GM18858 (cell line): ENCODE data around the gene NAPB.
"Not testable (repeated sequence)": the region's sequence is repeated elsewhere in the genome, so short reads cannot be mapped to it uniquely, and the experiment has no call there.

Experiments
- ATAC-seq: cut with Tn5 transposase; IDR thresholded peaks from one replicate; pipeline ENCODE4 v1.9.1; 2021; ENCODE audit not compliant: unreplicated experiment

Gene NAPB

DNA sequence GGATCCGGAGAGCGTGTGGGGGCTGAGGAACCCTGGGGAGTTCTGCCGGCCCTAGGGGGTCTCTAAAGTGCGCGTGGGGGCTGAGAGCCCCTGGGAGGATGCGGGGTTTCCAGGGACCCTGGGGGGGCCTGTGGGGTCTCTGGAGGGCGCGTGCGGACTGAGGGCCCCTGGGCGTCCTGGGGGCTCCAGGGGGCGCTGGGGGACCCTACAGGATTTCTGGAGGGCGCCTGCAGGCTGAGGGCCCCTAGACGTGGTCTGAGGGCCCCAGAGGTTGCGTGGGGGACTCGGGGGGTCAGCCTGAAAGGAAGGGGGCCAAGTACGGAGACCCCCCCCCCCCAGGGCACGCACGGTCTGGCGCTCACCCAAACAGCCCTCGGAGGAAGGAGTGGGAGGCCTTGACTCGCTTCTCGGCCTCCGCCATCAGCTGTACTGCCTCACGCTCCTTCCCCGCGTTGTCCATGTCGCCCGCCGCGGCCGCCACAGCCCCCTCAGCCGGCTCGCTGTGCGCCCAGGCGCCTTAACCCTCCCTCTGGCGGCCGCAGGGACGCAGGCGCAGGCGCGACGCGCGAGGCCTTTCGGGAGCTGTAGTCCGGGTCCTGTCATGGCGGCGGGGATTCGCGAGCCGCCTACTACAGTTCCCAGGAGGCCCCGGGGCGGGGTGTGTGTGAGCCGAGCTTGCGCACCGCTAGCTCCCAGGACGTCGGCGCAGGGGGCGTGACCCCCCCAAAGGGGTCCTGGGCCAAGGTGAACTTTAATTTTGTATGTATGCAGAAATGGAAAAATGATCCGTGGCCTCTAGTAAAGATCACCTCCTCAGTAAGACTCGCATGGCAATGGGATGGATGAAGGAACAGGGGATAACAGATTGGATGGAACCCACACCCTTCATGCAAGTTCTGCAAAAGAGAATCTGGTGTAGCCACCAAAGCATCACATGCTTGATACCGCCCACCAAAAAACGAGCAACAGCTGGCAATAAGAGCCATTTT, at the start of gene NAPB:
Gene NAPB, minus strand, starts transcription at position 546 of the 989 bp plus-strand sequence. Its CDS starts 86 bp downstream, at position 460.
- peak; percentile 96 for ATAC-seq

DNA sequence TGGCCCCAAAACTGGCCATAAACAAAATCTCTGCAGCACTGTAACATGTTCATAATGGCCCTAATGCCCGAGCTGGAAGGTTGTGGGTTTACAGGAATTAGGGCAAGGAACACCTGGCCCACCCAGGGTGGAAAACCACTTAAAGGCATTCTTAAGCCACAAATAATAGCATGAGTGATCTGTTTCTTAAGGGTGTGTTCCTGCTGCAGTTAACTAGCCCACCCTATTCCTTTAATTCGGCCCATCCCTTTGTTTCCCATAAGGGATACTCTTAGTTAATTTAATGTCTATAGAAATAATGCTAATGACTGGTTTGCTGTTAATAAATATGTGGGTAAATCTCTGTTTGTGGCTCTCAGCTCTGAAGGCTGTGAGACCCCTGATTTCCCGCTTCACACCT, 45.7 kb upstream of the NAPB start:
- not testable (repeated sequence) for ATAC-seq

DNA sequence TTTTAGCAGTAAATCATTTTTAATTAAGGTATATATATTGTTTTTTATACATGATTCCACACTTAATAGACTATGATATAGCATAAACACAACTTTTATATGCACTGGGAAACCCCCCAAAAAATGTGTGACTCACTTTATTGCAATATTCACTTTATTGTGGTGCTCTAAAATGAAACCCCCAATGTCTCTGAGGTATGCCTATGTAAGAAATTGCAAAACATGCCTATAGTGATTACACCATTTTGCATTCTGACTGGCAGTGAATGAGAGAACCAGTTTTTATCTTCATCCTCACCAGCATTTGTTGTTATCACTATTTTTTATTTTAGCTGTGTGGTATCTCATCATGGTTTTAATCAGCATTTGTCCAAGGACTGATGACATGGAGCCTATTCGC, 39.9 kb upstream of the NAPB start:
- ATAC-seq = no peak

DNA sequence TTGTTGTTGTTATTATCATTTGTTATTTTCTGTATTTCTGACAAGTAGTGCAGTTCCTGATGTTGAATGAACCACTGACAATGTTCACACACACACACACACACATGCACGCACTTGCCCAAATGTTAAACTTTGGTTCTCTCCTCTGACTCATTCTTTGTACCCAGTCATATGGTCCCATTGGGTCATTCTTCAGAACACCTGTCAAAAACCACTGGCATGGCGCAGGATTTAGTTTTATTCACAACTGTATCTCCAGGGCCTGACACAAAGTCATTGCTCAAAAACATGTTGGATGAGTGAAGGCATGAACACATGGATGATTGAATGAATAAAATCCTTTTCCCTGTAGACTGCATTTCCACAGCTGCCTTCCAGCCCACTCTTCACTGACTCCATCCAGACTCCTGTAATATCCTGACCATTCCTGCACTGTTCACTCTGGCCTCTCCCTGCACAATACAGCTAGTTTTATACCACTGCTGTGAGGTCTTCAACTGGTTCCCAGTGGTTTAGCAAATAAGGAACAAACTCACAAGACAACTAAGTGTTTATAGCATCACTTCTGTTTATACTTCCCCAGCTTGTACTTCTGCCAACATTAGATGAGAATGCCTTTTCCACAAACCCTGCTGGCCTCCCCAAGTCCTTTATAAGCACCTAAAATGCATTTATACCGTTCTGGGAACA, 38.3 kb upstream of the NAPB start:
- no peak for ATAC-seq

DNA sequence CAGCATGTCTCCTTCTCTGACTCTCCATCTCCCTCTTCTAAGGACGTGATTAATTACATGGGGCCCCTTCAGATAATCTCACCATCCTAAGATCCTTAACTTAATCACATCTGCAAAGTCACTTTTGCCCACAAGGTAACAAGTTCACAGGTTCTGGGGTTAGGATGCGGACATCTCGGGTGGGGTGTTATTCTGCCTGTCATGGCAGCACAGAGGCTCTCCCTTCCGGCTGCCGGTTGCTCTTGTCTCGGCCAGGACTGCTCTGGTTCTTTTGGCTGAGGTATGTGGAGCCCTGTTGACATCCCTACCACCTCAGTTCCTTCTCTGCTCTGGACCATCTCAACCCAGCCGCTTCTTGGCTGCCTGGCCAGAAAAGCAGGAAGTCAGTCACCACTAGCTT, 35.6 kb upstream of the NAPB start:
- no peak for ATAC-seq

DNA sequence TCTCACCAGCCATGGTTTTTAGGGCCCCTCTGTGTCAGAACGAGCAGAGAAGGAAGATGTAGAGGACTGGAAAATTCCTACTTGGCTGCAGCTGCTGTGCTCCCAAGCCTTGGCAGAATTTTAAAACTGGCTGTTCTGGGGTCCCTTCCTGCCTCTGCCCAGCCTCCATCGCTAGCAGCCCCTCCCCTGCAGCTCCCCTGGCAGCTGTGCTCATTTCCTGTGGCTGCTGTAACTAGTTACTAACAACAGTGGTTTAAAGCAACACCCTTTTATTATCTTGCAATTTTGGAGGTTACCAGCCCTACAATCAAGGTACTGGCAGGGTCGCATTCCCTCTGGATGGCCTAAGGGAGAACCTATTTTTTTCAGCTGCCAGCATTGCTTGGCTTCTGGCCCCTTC, 35.1 kb upstream of the NAPB start:
- ATAC-seq = no peak

DNA sequence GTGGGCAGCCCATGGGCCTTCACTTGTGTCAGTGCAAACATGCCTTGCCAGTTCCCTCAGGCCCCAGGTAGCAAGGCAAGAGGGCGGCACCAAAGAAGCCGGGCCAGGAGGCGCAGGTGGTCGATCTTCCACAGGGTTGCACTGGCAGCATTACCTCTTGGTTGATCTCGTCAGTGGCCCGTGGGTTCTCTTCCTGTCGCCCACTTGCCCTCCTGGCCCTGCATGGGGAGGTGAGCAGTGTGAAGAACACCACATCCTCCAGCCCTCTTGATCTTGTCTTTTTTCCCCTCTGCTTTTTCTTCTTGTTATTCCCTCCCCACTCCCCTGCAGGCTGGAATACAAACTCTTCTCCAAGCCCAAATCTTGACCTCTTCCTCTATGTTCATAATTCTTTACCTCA, 34.4 kb upstream of the NAPB start:
- ATAC-seq = no peak

DNA sequence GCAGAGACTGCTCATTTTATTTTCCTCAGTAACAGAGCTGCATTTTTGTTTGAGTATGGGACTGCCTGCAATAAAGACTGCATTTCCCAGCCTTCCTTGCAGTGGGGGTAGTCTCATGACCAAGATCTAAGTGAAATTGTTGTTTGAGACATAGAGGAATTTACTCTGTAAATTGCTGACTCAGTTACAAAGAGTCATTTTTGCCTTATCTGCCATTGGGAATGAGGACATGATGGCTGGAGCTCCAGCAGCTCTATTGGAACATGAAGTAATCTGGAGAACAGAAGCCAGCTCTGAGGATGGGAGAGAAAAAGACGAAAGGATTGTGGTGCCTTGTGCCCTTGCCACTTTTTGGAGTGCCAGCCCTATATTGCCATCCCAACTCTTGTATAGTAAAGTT, 33.5 kb upstream of the NAPB start:
- no peak for ATAC-seq

DNA sequence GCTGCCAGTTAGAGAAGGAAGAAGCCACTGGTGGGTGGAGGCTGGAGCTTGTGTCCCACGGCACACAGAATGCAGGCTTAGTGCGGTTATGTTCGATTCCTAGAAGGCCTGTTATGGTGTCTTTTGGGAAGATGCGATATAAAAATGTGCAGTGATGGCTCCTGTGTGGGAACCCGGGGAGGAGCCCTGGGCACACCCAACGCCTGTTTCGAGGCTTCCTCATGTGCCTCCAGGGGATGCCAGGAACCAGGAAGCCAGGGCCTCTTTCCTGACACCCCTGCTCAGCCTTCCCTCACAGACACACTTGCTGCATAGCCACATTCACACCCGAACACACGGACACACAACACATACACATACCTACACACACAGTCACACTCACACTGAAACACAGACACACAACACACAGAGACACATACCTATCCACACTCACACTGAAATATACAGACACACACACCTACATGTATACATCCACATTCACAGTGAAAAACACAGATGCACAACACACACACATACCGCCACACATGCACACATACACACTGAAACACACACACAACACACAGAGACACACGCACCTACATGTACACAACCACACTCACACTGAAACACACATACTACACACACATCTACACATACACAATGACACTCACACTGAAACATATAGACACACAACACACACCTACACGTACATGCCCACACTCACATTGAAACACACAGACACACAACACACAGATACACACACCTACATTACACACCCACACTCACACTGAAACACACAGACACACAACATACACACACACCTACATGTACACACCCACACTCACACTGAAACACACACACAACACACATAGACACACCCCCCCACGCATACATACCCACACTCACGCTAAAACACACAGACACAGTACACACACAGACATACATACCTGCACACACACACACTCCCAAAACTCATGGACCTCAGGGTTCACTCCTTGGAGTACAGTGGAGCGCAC, 32.6 kb upstream of the NAPB start:
- ATAC-seq = no peak

DNA sequence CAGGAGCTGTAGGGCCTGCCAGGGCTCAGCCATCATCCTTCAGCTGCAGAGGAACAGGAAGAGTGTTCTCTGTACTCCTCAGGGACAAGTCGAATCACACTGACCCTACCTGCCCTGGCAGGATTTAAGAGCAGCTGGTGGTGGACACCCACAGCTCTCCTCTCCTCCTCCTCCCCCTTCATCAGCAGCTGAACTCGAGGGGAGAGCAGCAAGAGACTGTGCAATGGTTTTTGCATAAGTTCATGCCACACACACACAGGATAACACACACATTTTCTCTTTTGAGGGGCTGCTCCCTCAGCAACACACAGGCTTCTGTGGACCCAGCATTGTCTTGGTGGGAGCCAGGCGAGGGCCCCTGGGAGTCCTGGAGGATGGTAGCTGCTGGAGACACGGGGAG, 31.5 kb upstream of the NAPB start, which contains the start of gene CST11:
Gene CST11, minus strand, starts transcription at position 101 of the 400 bp plus-strand sequence. Its CDS starts 65 bp downstream, at position 36.
- no peak for ATAC-seq

DNA sequence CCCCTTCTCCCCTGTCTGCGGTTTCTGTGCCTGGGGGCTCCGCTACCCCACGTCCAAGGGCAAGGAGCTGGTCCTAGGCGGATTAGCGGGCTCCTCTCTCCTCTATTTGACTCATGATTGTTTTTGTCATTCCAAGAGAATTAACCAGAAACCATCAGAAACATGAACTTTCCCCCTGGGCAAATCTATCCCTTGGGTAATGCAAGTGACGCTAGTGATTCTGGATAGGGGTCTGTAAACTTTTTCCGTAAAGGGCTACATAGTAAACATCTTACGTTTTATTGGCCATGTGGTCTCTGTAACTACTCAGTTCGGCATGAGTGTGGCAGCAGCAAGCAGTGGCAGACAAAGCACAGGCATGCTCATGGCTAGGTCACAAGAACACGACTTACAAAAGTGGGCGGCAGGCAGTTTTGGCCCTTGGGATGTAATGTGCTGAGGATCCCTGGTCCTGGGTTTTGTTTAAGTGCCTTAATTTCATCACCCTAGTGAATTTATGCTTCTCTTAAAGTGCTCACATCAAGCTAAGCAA, 30.7 kb upstream of the NAPB start:
- ATAC-seq = no peak

DNA sequence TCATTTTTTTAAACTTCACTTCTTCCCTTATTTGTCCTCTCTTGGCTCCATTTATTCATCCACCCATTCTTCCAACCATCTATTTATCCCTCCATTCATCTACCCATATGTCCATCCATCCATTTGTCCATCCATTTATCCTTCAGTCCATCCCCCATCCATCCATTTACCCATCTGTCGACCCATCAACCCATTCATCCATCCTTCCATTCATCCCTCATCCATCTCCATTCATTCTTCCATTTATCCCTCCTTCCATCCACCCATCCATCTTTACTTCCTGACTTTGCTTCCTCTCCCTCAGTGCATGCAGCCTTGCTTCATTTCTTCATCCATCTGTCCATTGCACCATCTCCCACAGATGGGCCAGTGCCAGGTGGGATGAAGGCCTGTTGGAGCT, 29.6 kb upstream of the NAPB start:
- ATAC-seq = no peak

DNA sequence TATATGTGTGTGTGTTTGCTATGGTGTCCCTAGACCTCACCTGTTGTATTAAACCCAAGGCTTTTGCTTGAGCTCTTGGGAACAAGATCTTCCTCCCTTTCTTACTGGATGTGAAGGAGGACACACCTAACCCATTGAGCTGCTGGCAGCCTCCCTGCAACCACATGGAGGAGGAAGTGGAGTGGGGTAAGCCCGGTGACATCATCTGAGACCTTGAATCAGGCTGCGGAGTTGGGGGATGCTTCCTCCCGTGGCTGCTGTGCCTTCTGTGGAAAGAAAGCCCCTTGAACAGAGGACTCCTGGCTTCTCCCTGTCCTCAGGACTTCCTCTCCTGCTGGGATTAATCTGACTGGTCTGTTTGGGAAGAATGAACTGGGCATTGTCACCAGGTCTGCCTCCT, 28.1 kb upstream of the NAPB start:
- ATAC-seq = no peak

DNA sequence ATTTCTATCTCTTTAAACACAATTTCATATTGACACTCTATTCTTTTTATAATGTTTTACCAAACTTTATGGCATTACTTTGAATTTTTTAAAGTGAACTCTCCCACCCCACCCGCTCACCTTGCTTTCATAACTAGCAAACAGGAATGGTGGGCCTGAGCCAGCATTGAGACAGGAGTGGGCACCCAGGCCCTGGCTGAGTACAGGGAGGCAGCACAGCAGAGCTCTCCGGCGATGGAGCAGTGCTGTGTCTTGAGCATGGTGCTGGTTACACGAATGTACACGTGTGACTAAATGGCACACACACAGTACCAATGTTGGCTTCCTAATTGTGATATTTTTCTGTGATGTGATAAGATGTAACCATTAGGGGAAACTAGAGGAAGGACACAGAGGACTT, 26.9 kb upstream of the NAPB start:
- ATAC-seq = no peak

DNA sequence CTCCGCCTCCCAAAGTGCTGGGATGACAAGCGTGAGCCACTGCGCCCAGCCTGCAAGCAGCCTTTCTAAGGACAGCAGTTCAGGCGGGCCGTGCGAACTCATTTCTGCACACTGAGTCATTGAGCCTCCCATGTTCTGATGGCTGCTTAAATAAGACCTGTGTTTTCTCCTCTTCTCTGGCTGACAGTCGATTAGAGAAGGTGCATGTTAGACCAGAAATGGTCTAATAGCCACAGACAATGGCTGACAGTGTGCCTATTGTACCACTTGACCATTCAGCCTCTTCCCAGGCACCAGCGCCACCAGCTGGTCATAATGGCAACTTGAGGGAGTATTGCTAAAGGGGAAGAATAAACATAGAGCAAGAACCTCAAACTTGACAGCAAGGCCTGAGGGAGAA, 25.2 kb upstream of the NAPB start:
- no peak for ATAC-seq

DNA sequence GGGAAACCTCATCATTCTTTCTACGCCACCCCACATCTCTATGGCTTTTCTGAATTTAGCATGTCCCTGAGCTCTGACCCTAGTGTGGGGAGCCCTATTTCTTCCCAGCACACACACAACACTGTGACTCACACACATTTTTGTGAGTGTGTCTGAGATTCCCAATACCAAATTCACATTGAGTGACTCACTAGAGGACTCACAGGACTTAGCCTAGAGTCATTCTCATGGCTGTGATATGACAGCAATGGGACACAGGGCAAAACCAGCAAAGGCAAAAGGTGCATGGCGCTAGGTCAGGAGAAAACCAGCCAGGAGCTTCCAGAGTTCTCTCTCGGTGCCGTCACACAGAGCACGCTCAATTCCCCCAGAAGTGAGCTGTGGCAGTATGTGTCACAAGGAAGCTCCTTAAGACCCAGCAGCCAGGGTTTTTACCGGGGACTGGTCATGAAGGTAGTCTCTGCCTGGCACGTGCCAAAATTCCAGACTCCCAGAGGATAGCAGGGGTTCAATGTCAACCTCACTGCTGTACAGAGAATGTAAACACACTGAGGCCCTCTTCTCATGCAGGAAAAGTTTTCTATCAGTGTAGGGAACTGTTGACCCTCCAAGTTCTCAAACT, 24.4 kb upstream of the NAPB start:
- no peak for ATAC-seq

DNA sequence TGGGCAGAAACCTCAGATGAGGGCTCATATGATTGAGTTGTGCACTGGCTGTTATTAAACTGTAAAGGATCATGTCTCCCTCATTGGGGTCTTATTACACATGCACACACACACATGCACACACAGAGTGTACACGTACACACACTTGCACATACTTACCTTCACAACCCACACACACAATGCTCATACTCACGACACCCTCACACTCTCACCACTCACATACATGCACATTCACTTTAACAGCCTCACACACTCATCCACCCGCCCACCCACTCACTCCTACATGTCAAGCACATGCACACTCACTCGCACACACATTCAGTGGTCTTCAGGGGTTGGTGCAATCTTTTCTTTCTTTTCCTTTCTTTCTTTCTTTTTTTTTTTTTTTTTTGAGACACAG, 23.6 kb upstream of the NAPB start:
- ATAC-seq = no peak

DNA sequence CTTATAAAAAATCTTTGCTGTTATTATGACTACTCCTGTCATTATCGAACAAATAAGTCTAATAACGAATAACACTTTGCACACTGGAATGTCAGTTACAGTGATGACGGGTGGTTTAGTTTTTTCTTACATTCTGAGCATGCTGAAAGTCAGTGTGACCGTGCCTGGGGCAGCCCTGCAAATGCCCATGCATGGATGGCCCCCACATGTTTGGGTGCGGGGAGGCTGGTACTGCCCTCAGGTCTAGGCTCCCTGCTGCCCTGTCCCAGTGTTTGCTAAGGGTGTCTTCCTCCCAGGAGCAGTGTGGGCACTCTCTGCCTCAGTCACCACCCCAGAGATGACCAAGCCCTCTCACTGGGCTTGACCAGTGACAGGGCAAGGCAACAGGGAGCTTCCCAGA, 21.1 kb upstream of the NAPB start:
- ATAC-seq = no peak

DNA sequence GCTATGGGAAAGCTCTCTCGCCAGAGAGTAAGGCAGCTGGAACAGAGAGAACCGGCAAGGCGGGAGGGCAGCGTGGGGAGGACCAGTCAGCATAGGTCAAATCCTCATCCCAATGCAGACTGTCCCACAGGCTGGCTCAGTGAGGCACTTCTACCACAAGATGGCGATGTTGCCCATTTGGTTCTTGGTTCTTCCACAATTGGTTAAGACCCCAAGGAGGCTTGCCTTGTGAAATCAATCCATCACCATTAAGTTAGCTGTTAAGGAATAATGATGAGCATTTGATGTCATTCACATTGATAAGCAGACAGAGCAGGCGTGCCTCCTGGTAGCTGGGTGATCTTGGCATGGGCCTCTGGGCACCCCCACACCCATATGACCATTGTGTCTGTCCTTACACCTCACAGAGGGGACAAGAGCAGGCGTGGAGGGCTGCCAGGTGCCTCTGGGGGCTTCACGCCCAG, 20.6 kb upstream of the NAPB start:
- ATAC-seq = no peak

DNA sequence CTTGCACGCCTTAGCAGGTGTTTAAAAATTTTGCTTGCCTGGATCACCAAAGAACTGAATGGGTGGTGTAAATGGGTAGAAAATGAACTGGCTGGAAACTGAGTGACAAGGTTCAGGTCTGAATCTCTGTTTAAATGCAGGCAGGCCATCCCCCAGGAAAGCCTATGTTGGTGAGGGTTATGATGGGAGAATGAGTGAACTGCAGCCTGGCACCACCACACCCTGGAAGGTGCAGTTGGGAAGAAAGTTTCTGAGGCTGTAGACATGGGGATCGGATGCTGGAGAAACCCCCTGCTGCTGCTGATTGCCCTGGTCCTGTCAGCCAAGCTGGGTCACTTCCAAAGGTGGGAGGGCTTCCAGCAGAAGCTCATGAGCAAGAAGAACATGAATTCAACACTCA, 18.7 kb upstream of the NAPB start:
- ATAC-seq = no peak
